ENCODE data around the gene INPP5B. TPM values are rescaled to one million over a fixed set of nuclear protein-coding genes. Genes with fewer than 3 reads are reported as not detected.
A peak's percentile ranks its signal among the peaks of the same experiment; 100 is the strongest.

Gene INPP5B
- total RNA-seq, 3 donors from 2014 or later: 21.5 to 37.9 (median 28.1) TPM

GRCh38 chr1:37850352-37850955, 96.4 kb downstream of the INPP5B start:
- no peaks in the 10 kb centered on the region for H3K9me3 ChIP-seq
- no peaks in the 10 kb centered on the region for H3K36me3 ChIP-seq (ENCODE audit: low read depth)
- DNase-seq: no peak
- no peak overlapping the region for H3K4me3 ChIP-seq
- TF ChIP-seq CTCF (IDR thresholded peaks at IDR 0.05): no peak
- no peak for ATAC-seq
- peaks cover 10% of the 10 kb centered on the region for H3K4me1 ChIP-seq (ENCODE audit: low read depth)
- intact Hi-C loops (cut with DNase I, micrococcal nuclease): no loop called here

- DNase-seq: no peak
- no peak for TF ChIP-seq CTCF (IDR thresholded peaks at IDR 0.05)
- H3K36me3 ChIP-seq (ENCODE audit: low read depth): no peaks in the 10 kb centered on the region
- intact Hi-C loops (cut with DNase I, micrococcal nuclease): no loop called here
- ATAC-seq: no peak
- H3K9me3 ChIP-seq: no peaks in the 10 kb centered on the region
- no peak overlapping the region for H3K4me3 ChIP-seq
- H3K4me1 ChIP-seq (ENCODE audit: low read depth): peaks cover 11% of the 10 kb centered on the region
These were observed 97.4 kb downstream of the INPP5B start for GRCh38 chr1:37849480-37849879.

GRCh38 chr1:37846647-37847339, 100.1 kb downstream of the INPP5B start:
- peak in 1 of 3 donors; percentile 42 for DNase-seq
- no peaks in the 10 kb centered on the region for H3K36me3 ChIP-seq (ENCODE audit: low read depth)
- no peak overlapping the region for H3K4me3 ChIP-seq
- intact Hi-C loops (cut with DNase I, micrococcal nuclease): no loop called here
- no peak for TF ChIP-seq CTCF (IDR thresholded peaks at IDR 0.05)
- no peaks in the 10 kb centered on the region for H3K9me3 ChIP-seq
- peaks cover 11% of the 10 kb centered on the region for H3K4me1 ChIP-seq (ENCODE audit: low read depth)
- ATAC-seq: peak; percentile 96

- Histone ChIP-seq H3K36me3 (ENCODE audit: low read depth) (no peaks in the 10 kb centered on the region), H3K9me3 (no peaks in the 10 kb centered on the region), H3K4me3 (no peak overlapping the region), H3K4me1 (ENCODE audit: low read depth) (peaks cover 11% of the 10 kb centered on the region)
- intact Hi-C loops (cut with DNase I, micrococcal nuclease): no loop called here
- no peak for DNase-seq
- TF ChIP-seq CTCF (IDR thresholded peaks at IDR 0.05): no peak
- no peak for ATAC-seq
These were observed 101.1 kb downstream of the INPP5B start for GRCh38 chr1:37845786-37846185.

- no peak for DNase-seq
These were observed 101.7 kb downstream of the INPP5B start for GRCh38 chr1:37845049-37845646.

More at GRCh38 chr1:37845049-37845646, 101.7 kb downstream of the INPP5B start:
- H3K36me3 ChIP-seq (ENCODE audit: low read depth): no peaks in the 10 kb centered on the region
- intact Hi-C loops (cut with DNase I, micrococcal nuclease): no loop called here
- no peaks in the 10 kb centered on the region for H3K9me3 ChIP-seq
- H3K4me1 ChIP-seq (ENCODE audit: low read depth): peaks cover 11% of the 10 kb centered on the region
- ATAC-seq: peak; percentile 44
- no peak for TF ChIP-seq CTCF (IDR thresholded peaks at IDR 0.05)
- no peak overlapping the region for H3K4me3 ChIP-seq
